PC-9 (cell line): ENCODE measurements around the gene GPR78. TPM values are rescaled to one million over a fixed set of nuclear protein-coding genes. Genes with fewer than 3 reads are reported as not detected.
"Not testable (repeated sequence)": the region's sequence is repeated elsewhere in the genome, so short reads cannot be mapped to it uniquely, and the experiment has no call there.

Source experiments
- BruUV-seq: library from RNA; stranded (reverse); fragments of 400-500 nt; replicated peaks from 2 replicates; lab custom pipeline; 2021; lab: Mats Ljungman, UMichigan
- CTCF ChIA-PET: fragments of 300-600 bp; sonication (Branson Sonifier 250); formaldehyde crosslinking; loops from one replicate; lab custom pipeline; 2022; ENCODE audit warnings: antibody characterized with exemption; lab: Charles Lee
- POLR2A ChIA-PET: fragments of 300-600 bp; sonication (Branson Sonifier 250); formaldehyde crosslinking; loops from one replicate; lab custom pipeline; 2022; ENCODE audit warnings: antibody characterized with exemption; ENCODE audit not compliant: unreplicated experiment; lab: Charles Lee
- DNase-seq, 2 experiments: peaks; one replicate each; pipeline versions ENCODE4 v3.0.0 to v3.0.0-alpha.2; 2015 to 2022; ENCODE audit warnings: mixed read lengths in 1 of 2
- H2AFZ ChIP-seq: fragments of 200-600 bp; sonication (generic); 2 replicates; pipeline ENCODE4 v1.8.1; 2017; ENCODE audit warnings: antibody characterized with exemption
- H3F3A ChIP-seq: fragments of 200-600 bp; sonication (generic); 2 replicates; pipeline ENCODE4 v1.8.1; 2017; ENCODE audit warnings: antibody characterized with exemption, mild to moderate bottlenecking, low read depth; ENCODE audit not compliant: insufficient read depth
- H3K27ac ChIP-seq: fragments of 200-600 bp; sonication (generic); 2 replicates; pipeline ENCODE4 v1.6.1; 2016; ENCODE audit warnings: mixed run types
- H3K27me3 ChIP-seq: fragments of 200-600 bp; sonication (generic); 2 replicates; pipeline ENCODE4 v1.6.1; 2016; ENCODE audit warnings: low read depth, mixed run types; ENCODE audit not compliant: insufficient read depth
- H3K36me3 ChIP-seq: fragments of 200-600 bp; sonication (generic); 2 replicates; pipeline ENCODE4 v1.6.1; 2016; ENCODE audit warnings: low read depth, mixed run types
- H3K4me1 ChIP-seq: fragments of 200-600 bp; sonication (generic); replicated peaks from 2 replicates; pipeline ENCODE4 v1.6.1; 2016; ENCODE audit warnings: mixed run types; ENCODE audit not compliant: insufficient read depth
- H3K4me2 ChIP-seq: fragments of 200-600 bp; sonication (generic); 2 replicates; pipeline ENCODE4 v1.6.1; 2017; ENCODE audit warnings: mixed run types
- H3K4me3 ChIP-seq: fragments of 200-600 bp; sonication (generic); 2 replicates; pipeline ENCODE4 v1.6.1; 2016; ENCODE audit warnings: mixed run types
- H3K79me2 ChIP-seq: fragments of 200-600 bp; sonication (generic); 2 replicates; pipeline ENCODE4 v1.6.1; 2017; ENCODE audit warnings: low read depth, mixed run types
- H3K9me2 ChIP-seq: fragments of 200-600 bp; sonication (generic); 2 replicates; pipeline ENCODE4 v1.8.1; 2017; ENCODE audit warnings: mild to moderate bottlenecking; ENCODE audit not compliant: insufficient read depth
- H3K9me3 ChIP-seq: fragments of 200-600 bp; sonication (generic); 2 replicates; pipeline ENCODE4 v1.8.1; 2016; ENCODE audit warnings: low read depth; ENCODE audit not compliant: insufficient read depth
- H4K20me1 ChIP-seq: fragments of 200-600 bp; sonication (generic); 2 replicates; pipeline ENCODE4 v1.8.1; 2017; ENCODE audit not compliant: insufficient read depth
- EZH2 ChIP-seq: fragments of 200-600 bp; sonication (generic); IDR thresholded peaks from 2 replicates; pipeline ENCODE4 v1.8.0; 2017; ENCODE audit warnings: antibody characterized with exemption, low read depth
- intact Hi-C: fragments of 100-400 bp; cut with micrococcal nuclease; formaldehyde crosslinking; loops from one replicate; pipeline ENCODE4 v1.10.0; 2022; ENCODE audit not compliant: unreplicated experiment
- total RNA-seq: library from RNA; stranded (reverse); gene quantifications from 2 replicates; pipeline ENCODE4 v1.2.3, GENCODE V29; 2021
- TF ChIP-seq, protein P1 (sequence below): fragments of 200-600 bp; sonication (generic); conservative IDR thresholded peaks from 2 replicates; pipeline ENCODE4 v1.6.1; 2017; ENCODE audit warnings: mixed run types, antibody characterized with exemption, mild to moderate bottlenecking, moderate library complexity

Gene GPR78
- total RNA-seq, 1 experiment from 2014 or later: 56.6 TPM

DNA sequence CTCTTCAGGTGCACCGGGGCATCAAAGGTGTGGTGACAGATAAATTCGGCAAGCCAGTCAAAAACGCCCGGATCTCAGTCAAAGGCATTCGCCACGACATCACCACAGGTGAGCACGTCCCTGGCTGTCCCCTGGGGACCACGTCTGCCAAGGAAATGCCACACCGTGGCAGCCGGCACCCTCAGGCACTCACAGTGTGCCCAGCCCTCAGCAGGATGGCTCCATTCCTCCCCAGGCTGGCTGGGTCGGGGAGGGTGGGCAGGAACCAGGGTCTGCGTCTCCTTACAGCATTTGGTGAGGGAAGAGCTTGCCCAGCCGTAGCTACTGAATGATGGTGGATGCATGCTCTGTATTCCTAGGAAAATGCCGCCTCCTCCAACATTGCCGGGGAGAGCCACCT lies 38.2 kb downstream of the GPR78 start:
- H3K79me2 ChIP-seq: no peaks in the 10 kb centered on the region
- H3K4me3 ChIP-seq: no peak overlapping the region
- no peak for DNase-seq
- intact Hi-C loops: no loop called here
- H4K20me1 ChIP-seq: no peaks in the 10 kb centered on the region
- H3K9me2 ChIP-seq: no peaks in the 10 kb centered on the region
- no peaks in the 10 kb centered on the region for H3K27me3 ChIP-seq
- no TSS peak for BruUV-seq
- no peaks in the 10 kb centered on the region for H3K36me3 ChIP-seq
- H3K27ac ChIP-seq: no peak overlapping the region
- H3F3A ChIP-seq: no peaks in the 10 kb centered on the region
- ChIA-PET POLR2A (no interaction called here), CTCF (interaction anchor here (0.7 kb wide), 1 partner anchor 146 kb away, joined by 10 read pairs; no protein-coding TSS in a partner anchor)
- no peak overlapping the region for H2AFZ ChIP-seq
- TF ChIP-seq, protein P1, sequence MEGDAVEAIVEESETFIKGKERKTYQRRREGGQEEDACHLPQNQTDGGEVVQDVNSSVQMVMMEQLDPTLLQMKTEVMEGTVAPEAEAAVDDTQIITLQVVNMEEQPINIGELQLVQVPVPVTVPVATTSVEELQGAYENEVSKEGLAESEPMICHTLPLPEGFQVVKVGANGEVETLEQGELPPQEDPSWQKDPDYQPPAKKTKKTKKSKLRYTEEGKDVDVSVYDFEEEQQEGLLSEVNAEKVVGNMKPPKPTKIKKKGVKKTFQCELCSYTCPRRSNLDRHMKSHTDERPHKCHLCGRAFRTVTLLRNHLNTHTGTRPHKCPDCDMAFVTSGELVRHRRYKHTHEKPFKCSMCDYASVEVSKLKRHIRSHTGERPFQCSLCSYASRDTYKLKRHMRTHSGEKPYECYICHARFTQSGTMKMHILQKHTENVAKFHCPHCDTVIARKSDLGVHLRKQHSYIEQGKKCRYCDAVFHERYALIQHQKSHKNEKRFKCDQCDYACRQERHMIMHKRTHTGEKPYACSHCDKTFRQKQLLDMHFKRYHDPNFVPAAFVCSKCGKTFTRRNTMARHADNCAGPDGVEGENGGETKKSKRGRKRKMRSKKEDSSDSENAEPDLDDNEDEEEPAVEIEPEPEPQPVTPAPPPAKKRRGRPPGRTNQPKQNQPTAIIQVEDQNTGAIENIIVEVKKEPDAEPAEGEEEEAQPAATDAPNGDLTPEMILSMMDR: no peak
- TF ChIP-seq EZH2: no peak
- H3K4me2 ChIP-seq: no peak overlapping the region
- H3K9me3 ChIP-seq: no peaks in the 10 kb centered on the region
- no peaks in the 10 kb centered on the region for H3K4me1 ChIP-seq

- no peak for TF ChIP-seq EZH2
- TF ChIP-seq, protein P1: no peak
- Histone ChIP-seq H3K27me3 (no peaks in the 10 kb centered on the region), H3K4me3 (no peak overlapping the region), H3K79me2 (no peaks in the 10 kb centered on the region), H3K4me1 (no peaks in the 10 kb centered on the region), H3K27ac (no peak overlapping the region), H3K9me2 (no peaks in the 10 kb centered on the region), H2AFZ (no peak overlapping the region), H3K9me3 (no peaks in the 10 kb centered on the region), H4K20me1 (no peaks in the 10 kb centered on the region), H3K4me2 (no peak overlapping the region), H3F3A (no peaks in the 10 kb centered on the region), H3K36me3 (no peaks in the 10 kb centered on the region)
- DNase-seq: no peak
- POLR2A ChIA-PET: no interaction called here
- intact Hi-C loops: no loop called here
- BruUV-seq: no TSS peak
- CTCF ChIA-PET: no interaction called here
These were observed 38.9 kb downstream of the GPR78 start for GRCh38 chr4:8618961-8619720.

- H3K4me3 ChIP-seq, H4K20me1 ChIP-seq, H3K27me3 ChIP-seq, H2AFZ ChIP-seq, CTCF ChIA-PET, H3K9me2 ChIP-seq, H3K4me2 ChIP-seq, DNase-seq, H3K36me3 ChIP-seq, H3K4me1 ChIP-seq, H3F3A ChIP-seq, POLR2A ChIA-PET, BruUV-seq, H3K27ac ChIP-seq, H3K9me3 ChIP-seq, intact Hi-C loops, H3K79me2 ChIP-seq: not testable (repeated sequence)
These were observed 40.9 kb downstream of the GPR78 start for GRCh38 chr4:8621135-8621534.

DNA sequence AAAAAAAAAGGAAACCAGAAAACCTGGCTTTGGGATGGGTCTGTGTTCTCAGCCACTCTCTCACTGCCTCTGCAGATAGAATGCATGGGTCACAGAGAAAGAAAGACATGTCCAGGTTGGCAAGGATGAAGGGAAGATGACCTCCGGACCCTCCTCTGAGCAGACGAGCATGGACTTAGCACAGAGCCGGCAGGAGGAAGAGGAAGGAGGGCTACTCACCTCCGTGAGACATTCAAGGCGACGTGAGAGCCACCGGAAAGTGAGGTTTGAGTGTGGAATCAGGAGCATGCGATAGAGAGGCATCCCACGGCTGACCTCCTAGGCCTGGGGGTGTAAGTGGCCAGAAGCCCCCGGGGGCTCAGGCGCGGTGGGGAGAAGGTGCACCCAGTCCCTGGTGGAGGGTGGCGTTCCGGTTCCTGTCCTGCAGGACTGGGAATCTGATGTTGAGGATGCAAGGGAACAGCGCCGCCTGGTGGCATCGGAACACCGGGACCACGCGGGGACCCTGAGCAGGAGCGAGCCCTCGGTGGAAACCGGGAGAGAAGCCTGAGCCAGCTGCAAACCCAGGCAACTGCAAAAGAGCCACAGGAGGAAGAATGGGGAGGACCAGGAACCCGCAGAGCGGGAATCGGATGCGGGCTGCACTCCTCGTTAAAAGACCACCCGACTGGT lies 44.5 kb downstream of the GPR78 start:
- H4K20me1 ChIP-seq, BruUV-seq, H3K4me3 ChIP-seq, H3K36me3 ChIP-seq, H3K79me2 ChIP-seq, intact Hi-C loops, H2AFZ ChIP-seq, H3K27me3 ChIP-seq, POLR2A ChIA-PET, H3K4me1 ChIP-seq, CTCF ChIA-PET, H3K9me2 ChIP-seq, DNase-seq, H3K9me3 ChIP-seq, H3F3A ChIP-seq, H3K27ac ChIP-seq, H3K4me2 ChIP-seq: not testable (repeated sequence)

GRCh38 chr4:8630240-8630905 lies 50.2 kb downstream of the GPR78 start:
- DNase-seq, H3K27me3 ChIP-seq, POLR2A ChIA-PET, intact Hi-C loops, H3K9me2 ChIP-seq, H2AFZ ChIP-seq, H4K20me1 ChIP-seq, H3K4me1 ChIP-seq, CTCF ChIA-PET, H3K36me3 ChIP-seq, H3K4me3 ChIP-seq, H3K4me2 ChIP-seq, BruUV-seq, H3K27ac ChIP-seq, H3K9me3 ChIP-seq, H3K79me2 ChIP-seq, H3F3A ChIP-seq: not testable (repeated sequence)
